ENCODE measurements around the gene PTPRF. TPM values are rescaled to one million over a fixed set of nuclear protein-coding genes. Genes with fewer than 3 reads are reported as not detected.

The PTPRF gene
- total RNA-seq, 1 donor from 2014 or later = 2.9 TPM

DNA sequence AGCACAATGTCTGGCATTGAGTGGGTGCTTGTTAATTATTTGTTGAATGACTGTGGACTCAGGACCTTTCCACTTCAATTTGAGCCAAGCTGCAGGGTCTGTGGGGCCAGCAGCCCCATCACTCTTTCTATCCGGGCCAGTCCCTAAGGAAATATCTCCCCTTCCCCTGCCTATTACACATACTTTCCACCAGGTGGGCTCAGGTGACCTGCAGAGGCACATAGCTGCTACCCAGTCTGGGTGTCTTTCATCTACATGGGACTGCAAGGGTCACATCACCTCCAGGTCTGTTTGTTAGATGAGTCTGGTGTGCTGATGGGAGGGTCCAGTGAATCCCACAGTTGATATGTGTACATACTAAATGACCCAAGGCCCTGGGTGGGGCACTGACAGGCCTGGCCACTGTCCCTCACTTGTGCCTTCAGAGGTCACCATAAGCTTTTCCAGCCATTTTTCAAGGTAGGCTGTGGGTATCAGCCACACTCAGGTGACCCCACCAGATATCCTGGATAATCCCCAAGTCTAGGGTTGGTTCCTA is 59.8 kb downstream of the PTPRF start:
- intact Hi-C loops (cut with micrococcal nuclease) = no loop called here
- no peaks in the 10 kb centered on the region for H3K36me3 ChIP-seq
- H3K9me3 ChIP-seq (replicated peaks) = no peaks in the 10 kb centered on the region

DNA sequence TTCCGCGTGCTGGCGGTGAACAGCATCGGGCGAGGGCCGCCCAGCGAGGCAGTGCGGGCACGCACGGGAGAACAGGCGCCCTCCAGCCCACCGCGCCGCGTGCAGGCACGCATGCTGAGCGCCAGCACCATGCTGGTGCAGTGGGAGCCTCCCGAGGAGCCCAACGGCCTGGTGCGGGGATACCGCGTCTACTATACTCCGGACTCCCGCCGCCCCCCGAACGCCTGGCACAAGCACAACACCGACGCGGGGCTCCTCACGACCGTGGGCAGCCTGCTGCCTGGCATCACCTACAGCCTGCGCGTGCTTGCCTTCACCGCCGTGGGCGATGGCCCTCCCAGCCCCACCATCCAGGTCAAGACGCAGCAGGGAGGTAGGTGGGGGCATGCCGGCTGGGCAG is 60.5 kb downstream of the PTPRF start:
- H3K4me3 ChIP-seq = no peak overlapping the region
- H3K27me3 ChIP-seq (ENCODE audit: low read depth) = no peaks in the 10 kb centered on the region
- no peaks in the 10 kb centered on the region for H3K36me3 ChIP-seq
- no peaks in the 10 kb centered on the region for H3K9me3 ChIP-seq (replicated peaks)
- H3K27ac ChIP-seq (replicated peaks) = no peak overlapping the region
- DNase-seq = no peak
- TF ChIP-seq, protein P1, sequence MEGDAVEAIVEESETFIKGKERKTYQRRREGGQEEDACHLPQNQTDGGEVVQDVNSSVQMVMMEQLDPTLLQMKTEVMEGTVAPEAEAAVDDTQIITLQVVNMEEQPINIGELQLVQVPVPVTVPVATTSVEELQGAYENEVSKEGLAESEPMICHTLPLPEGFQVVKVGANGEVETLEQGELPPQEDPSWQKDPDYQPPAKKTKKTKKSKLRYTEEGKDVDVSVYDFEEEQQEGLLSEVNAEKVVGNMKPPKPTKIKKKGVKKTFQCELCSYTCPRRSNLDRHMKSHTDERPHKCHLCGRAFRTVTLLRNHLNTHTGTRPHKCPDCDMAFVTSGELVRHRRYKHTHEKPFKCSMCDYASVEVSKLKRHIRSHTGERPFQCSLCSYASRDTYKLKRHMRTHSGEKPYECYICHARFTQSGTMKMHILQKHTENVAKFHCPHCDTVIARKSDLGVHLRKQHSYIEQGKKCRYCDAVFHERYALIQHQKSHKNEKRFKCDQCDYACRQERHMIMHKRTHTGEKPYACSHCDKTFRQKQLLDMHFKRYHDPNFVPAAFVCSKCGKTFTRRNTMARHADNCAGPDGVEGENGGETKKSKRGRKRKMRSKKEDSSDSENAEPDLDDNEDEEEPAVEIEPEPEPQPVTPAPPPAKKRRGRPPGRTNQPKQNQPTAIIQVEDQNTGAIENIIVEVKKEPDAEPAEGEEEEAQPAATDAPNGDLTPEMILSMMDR (IDR thresholded peaks at IDR 0.05; ENCODE audit: borderline replicate concordance) = no peak
- H3K4me1 ChIP-seq = no peaks in the 10 kb centered on the region
- intact Hi-C loops (cut with micrococcal nuclease) = no loop called here

More for the DNA sequence above, 59.8 kb downstream of the PTPRF start:
- H3K27ac ChIP-seq (replicated peaks) = no peak overlapping the region
- no peaks in the 10 kb centered on the region for H3K4me1 ChIP-seq
- H3K27me3 ChIP-seq (ENCODE audit: low read depth) = no peaks in the 10 kb centered on the region
- H3K4me3 ChIP-seq = no peak overlapping the region
- DNase-seq = no peak
- TF ChIP-seq, protein P1 (IDR thresholded peaks at IDR 0.05; ENCODE audit: borderline replicate concordance) = no peak

DNA sequence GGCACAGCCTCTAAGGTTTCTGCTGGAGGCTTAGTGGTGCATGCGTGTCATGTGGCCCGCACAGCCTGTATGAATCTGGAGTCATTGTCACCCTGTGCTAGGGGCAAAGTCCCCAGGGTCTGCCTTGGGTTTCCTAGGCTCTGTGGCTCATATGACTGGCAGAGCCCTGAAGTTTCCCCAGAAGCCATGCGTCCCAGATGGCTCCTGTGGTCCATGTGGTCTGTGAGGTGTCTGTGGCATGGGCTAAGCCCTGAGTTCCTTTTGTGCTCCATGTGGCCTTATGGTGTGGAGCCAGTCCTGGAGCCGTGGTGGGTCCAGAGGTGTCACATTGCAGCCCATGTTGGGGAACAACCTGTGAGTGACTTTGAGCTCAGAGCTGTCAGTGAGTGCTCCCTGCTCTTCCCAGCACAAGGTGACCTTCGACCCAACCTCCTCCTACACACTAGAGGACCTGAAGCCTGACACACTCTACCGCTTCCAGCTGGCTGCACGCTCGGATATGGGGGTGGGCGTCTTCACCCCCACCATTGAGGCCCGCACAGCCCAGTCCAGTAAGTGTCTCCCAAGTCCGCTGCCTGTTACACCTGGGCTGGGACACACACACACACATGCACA is 61.5 kb downstream of the PTPRF start:
- DNase-seq = no peak
- intact Hi-C loops (cut with micrococcal nuclease) = no loop called here
- H3K4me1 ChIP-seq = no peaks in the 10 kb centered on the region
- H3K4me3 ChIP-seq = no peak overlapping the region
- H3K27ac ChIP-seq (replicated peaks) = no peak overlapping the region
- H3K36me3 ChIP-seq = no peaks in the 10 kb centered on the region
- TF ChIP-seq, protein P1 (IDR thresholded peaks at IDR 0.05; ENCODE audit: borderline replicate concordance) = no peak
- H3K9me3 ChIP-seq (replicated peaks) = no peaks in the 10 kb centered on the region
- no peaks in the 10 kb centered on the region for H3K27me3 ChIP-seq (ENCODE audit: low read depth)

DNA sequence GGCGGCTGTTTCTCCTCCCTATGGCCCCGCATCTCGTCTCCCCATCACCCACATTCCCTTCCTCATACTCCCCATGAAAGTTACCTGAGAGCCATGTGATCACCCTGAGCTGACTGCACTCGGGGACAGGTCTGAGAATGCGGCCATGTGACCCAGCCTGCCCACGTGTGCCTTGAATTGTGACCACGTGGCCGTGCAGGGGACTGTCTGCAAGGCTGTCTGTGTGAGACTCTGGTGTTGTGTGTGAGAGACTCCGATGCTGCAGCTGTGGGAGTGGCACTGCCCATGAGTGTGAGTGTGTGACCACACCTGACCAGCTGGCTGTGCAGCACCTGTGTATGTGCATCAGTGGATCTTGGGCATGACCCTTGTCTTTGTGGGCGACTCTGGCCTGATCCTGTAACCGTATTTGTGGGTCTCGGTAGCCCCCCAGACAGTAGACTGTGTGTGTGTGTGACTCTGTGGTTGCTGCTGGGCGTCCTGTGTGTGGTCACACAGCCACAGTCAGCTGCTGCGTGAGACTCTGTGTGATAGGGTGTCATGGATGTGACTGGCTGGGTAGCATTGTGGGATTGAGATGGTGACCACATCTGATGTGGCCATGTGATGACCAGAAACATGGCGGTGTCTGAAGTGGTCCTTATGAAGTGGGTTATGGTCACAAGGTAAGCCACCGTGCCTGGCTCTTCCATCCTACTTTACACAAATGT is 62.4 kb downstream of the PTPRF start:
- Histone ChIP-seq H3K27me3 (ENCODE audit: low read depth) (no peaks in the 10 kb centered on the region), H3K4me3 (no peak overlapping the region), H3K9me3 (replicated peaks) (no peaks in the 10 kb centered on the region), H3K36me3 (no peaks in the 10 kb centered on the region), H3K27ac (replicated peaks) (no peak overlapping the region), H3K4me1 (no peaks in the 10 kb centered on the region)
- intact Hi-C loops (cut with micrococcal nuclease) = no loop called here
- DNase-seq = no peak
- TF ChIP-seq, protein P1 (IDR thresholded peaks at IDR 0.05; ENCODE audit: borderline replicate concordance) = no peak

DNA sequence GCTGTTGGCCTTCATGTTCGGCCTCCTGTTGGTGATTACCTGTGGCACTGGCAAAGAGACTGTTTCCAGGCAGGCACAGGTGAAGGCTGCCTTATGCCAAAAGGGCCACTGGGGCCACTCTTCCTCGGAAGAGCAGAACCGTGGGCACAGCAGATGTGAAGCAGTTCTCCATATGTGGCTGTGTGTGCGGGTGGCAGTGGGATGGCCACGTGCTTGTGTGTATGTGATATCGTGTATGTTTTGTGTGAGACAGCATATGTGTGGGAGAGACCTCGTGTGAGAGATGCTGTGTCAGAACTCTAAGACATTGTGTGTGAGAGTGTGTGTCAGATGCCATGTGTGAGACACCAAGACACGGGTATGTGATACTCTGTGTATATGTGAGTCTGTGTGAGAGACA is 65.9 kb downstream of the PTPRF start:
- Histone ChIP-seq H3K27me3 (ENCODE audit: low read depth) (no peaks in the 10 kb centered on the region), H3K36me3 (no peaks in the 10 kb centered on the region), H3K4me1 (no peaks in the 10 kb centered on the region), H3K4me3 (no peak overlapping the region), H3K27ac (replicated peaks) (no peak overlapping the region), H3K9me3 (replicated peaks) (no peaks in the 10 kb centered on the region)
- no peak for DNase-seq
- TF ChIP-seq, protein P1 (IDR thresholded peaks at IDR 0.05; ENCODE audit: borderline replicate concordance) = no peak
- intact Hi-C loops (cut with micrococcal nuclease) = no loop called here
